HCT116 (cell line): ENCODE data around the gene NTHL1. TPM values are rescaled to one million over a fixed set of nuclear protein-coding genes. Genes with fewer than 3 reads are reported as not detected.

Experiments used
- ATAC-seq: fragments of 200-7000 bp; cut with Tn5 transposase; 2 replicates; pipeline ENCODE4 v1.9.1; 2020; ENCODE audit warnings: mild to moderate bottlenecking, moderate library complexity
- BruUV-seq: library from RNA; stranded (reverse); fragments of 400-500 nt; replicated peaks from 2 replicates; lab custom pipeline; 2021; lab: Mats Ljungman, UMichigan
- CTCF ChIA-PET: fragments of 300-600 bp; sonication (Branson Sonifier 250); formaldehyde crosslinking; loops from one replicate; lab custom pipeline; 2021; ENCODE audit warnings: antibody characterized with exemption; lab: Charles Lee
- POLR2A ChIA-PET: fragments of 300-600, 350-600 bp; sonication (Branson Sonifier 250); formaldehyde crosslinking; loops from one replicate; lab custom pipeline; 2021; ENCODE audit warnings: antibody characterized with exemption; lab: Charles Lee
- RAD21 ChIA-PET, 2 experiments: fragments of 300-600 bp; sonication (Branson Sonifier 250); formaldehyde crosslinking; loops; one replicate each; lab custom pipeline; 2023; ENCODE audit warnings: low total read pairs in 2 of 2; ENCODE audit not compliant: uncharacterized antibody in 2 of 2, unreplicated experiment in 2 of 2, low non-redundant PET in 1 of 2; lab: Charles Lee
- DNase-seq: peaks from one replicate; pipeline ENCODE4 v3.0.0-alpha.2; 2010; ENCODE audit warnings: low read depth, low spot score
- H2AFZ ChIP-seq: fragments of 200-600 bp; shearing (Covaris generic), sonication (generic); 2 replicates; pipeline ENCODE4 v1.6.1; 2017; ENCODE audit warnings: low read depth, mixed run types, mixed read lengths, antibody characterized with exemption, low read length; ENCODE audit not compliant: poor library complexity, severe bottlenecking
- H3K27ac ChIP-seq: 2 replicates; pipeline ENCODE4 v1.5.1; 2012; ENCODE audit warnings: low read depth, low read length
- H3K27me3 ChIP-seq: fragments of 200-600 bp; sonication (generic); 2 replicates; pipeline ENCODE4 v1.6.1; 2016; ENCODE audit warnings: mixed run types, low read length, mixed read lengths; ENCODE audit not compliant: insufficient read depth
- H3K36me3 ChIP-seq, 2 experiments: fragments of 200-500 bp in 1 of 2; fragments of 200-600 bp in 1 of 2; sonication (Bioruptor generic) in 1 of 2; sonication (generic) in 1 of 2; 2 replicates each; pipeline versions ENCODE4 v1.5.1 to v1.6.1; 2014 to 2016; ENCODE audit warnings: low read length in 2 of 2, inconsistent platforms in 1 of 2, mixed read lengths in 1 of 2, mixed run types in 1 of 2; ENCODE audit not compliant: insufficient read depth in 2 of 2, control insufficient read depth in 1 of 2
- H3K4me1 ChIP-seq, 2 experiments: fragments of 200-600 bp in 1 of 2; sonication (generic) in 1 of 2; 2 replicates each; pipeline versions ENCODE4 v1.5.1 to v1.6.1; 2012 to 2017; ENCODE audit warnings: low read length in 2 of 2, inconsistent platforms in 1 of 2, mild to moderate bottlenecking in 1 of 2, mixed read lengths in 1 of 2, mixed run types in 1 of 2, moderate library complexity in 1 of 2; ENCODE audit not compliant: insufficient read depth in 2 of 2, control insufficient read depth in 1 of 2
- H3K4me2 ChIP-seq: fragments of 200-600 bp; sonication (generic); 2 replicates; pipeline ENCODE4 v1.6.1; 2017; ENCODE audit warnings: mixed run types, low read length, mixed read lengths
- H3K4me3 ChIP-seq, 2 experiments: fragments of 200-600 bp in 1 of 2; sonication (generic) in 1 of 2; replicated peaks in 1 of 2; 2 replicates each; pipeline ENCODE4 v1.5.1; 2011 to 2016; ENCODE audit warnings: low read length in 2 of 2, control low read depth in 1 of 2, low read depth in 1 of 2, mild to moderate bottlenecking in 1 of 2, mixed read lengths in 1 of 2, mixed run types in 1 of 2
- H3K79me2 ChIP-seq: fragments of 200-600 bp; sonication (generic); 2 replicates; pipeline ENCODE4 v1.6.1; 2017; ENCODE audit warnings: mild to moderate bottlenecking, mixed run types, low read length, moderate library complexity, mixed read lengths; ENCODE audit not compliant: insufficient read depth
- H3K9ac ChIP-seq: fragments of 200-600 bp; sonication (generic); 2 replicates; pipeline ENCODE4 v1.6.1; 2016; ENCODE audit warnings: low read length, mixed read lengths
- H3K9me2 ChIP-seq: fragments of 200-600 bp; sonication (generic), shearing (Covaris generic); 2 replicates; pipeline ENCODE4 v1.6.1; 2017; ENCODE audit warnings: mixed run types, mild to moderate bottlenecking, moderate library complexity; ENCODE audit not compliant: insufficient read depth
- H3K9me3 ChIP-seq, 2 experiments: fragments of 200-500 bp in 1 of 2; fragments of 200-600 bp in 1 of 2; sonication (Bioruptor generic) in 1 of 2; sonication (generic) in 1 of 2; 2 replicates each; pipeline ENCODE4 v1.6.1; 2014 to 2017; ENCODE audit warnings: low read length in 2 of 2, mixed read lengths in 2 of 2, inconsistent platforms in 1 of 2, low read depth in 1 of 2, mild to moderate bottlenecking in 1 of 2, mixed run types in 1 of 2, moderate library complexity in 1 of 2; ENCODE audit not compliant: control insufficient read depth in 1 of 2, insufficient read depth in 1 of 2
- H4K20me1 ChIP-seq: fragments of 200-600 bp; sonication (generic), shearing (Covaris generic); 2 replicates; pipeline ENCODE4 v1.6.1; 2017; ENCODE audit warnings: mixed run types, mild to moderate bottlenecking, moderate library complexity; ENCODE audit not compliant: insufficient read depth
- ATF3 ChIP-seq: IDR thresholded peaks from 2 replicates; pipeline ENCODE4 v1.6.1; 2012
- CTCF ChIP-seq, 3 experiments: fragments of 200-600 bp in 1 of 3; sonication (generic) in 1 of 3; IDR thresholded peaks in 2 of 3; conservative IDR thresholded peaks in 1 of 3; 2 replicates each; pipeline ENCODE4 v1.5.1; 2012 to 2017; ENCODE audit warnings: low read depth in 2 of 3, low read length in 2 of 3, antibody characterized with exemption in 1 of 3, borderline replicate concordance in 1 of 3, control low read depth in 1 of 3, mild to moderate bottlenecking in 1 of 3, mixed read lengths in 1 of 3, mixed run types in 1 of 3, moderate library complexity in 1 of 3; ENCODE audit not compliant: insufficient read depth in 1 of 3
- ELF1 ChIP-seq: IDR thresholded peaks from 2 replicates; pipeline ENCODE4 v1.6.1; 2012; ENCODE audit warnings: low read depth, borderline replicate concordance
- EZH2 ChIP-seq: fragments of 200-600 bp; sonication (generic); IDR thresholded peaks from 2 replicates; pipeline ENCODE4 v1.6.1; 2017; ENCODE audit warnings: antibody characterized with exemption, mixed run types
- EZH2phosphoT487 ChIP-seq: fragments of 200-600 bp; IDR thresholded peaks from 2 replicates; pipeline ENCODE4 v1.6.1; 2018; ENCODE audit warnings: antibody characterized with exemption, borderline replicate concordance
- FOSL1 ChIP-seq: IDR thresholded peaks from 2 replicates; pipeline ENCODE4 v1.6.1; 2012; ENCODE audit warnings: low read depth
- POLR2AphosphoS5 ChIP-seq: IDR thresholded peaks from 2 replicates; pipeline ENCODE4 v1.6.1; 2011; ENCODE audit warnings: mild to moderate bottlenecking, low read depth, low read length, moderate library complexity
- REST ChIP-seq: IDR thresholded peaks from 2 replicates; pipeline ENCODE4 v1.6.1; 2012; ENCODE audit warnings: low read depth
- SP1 ChIP-seq: IDR thresholded peaks from 2 replicates; pipeline ENCODE4 v1.6.1; 2012; ENCODE audit warnings: low read depth
- intact Hi-C: fragments of 100-400 bp; cut with micrococcal nuclease; formaldehyde crosslinking; loops from 2 replicates; pipeline ENCODE4 v1.10.0; 2022
- total RNA-seq: library from RNA; stranded (reverse); gene quantifications from one replicate; pipeline ENCODE4 v1.2.1, GENCODE V29; 2021; ENCODE audit not compliant: unreplicated experiment

The NTHL1 gene
- total RNA-seq, 1 experiment from 2014 or later, result 40.1 TPM

- POLR2A ChIA-PET, result no interaction called here
- no TSS peak for BruUV-seq
- no peak for ATAC-seq
- H3K79me2 ChIP-seq, result no peaks in the 10 kb centered on the region
- TF ChIP-seq CTCF (IDR thresholded peaks at IDR 0.05 in 2 of 3, conservative IDR thresholded peaks at IDR 0.05 in 1 of 3; ENCODE audit: borderline replicate concordance in 1 of 3, insufficient read depth in 1 of 3, low read depth in 2 of 3, low read length in 2 of 3) (no peak), EZH2phosphoT487 (no peak)
- TF ChIP-seq, all 23 proteins: peak for 0
- Histone ChIP-seq H3K4me3 (no peak overlapping the region), H3K36me3 (peaks cover 6 to 10% of the 10 kb centered on the region in 2 experiments; a peak in 3 of 4 replicates), H3K9me3 (no peaks in the 10 kb centered on the region), H2AFZ (no peak overlapping the region), H3K27me3 (no peaks in the 10 kb centered on the region), H3K4me2 (no peak overlapping the region), H3K9me2 (no peaks in the 10 kb centered on the region), H4K20me1 (no peaks in the 10 kb centered on the region), H3K9ac (no peak overlapping the region), H3K4me1 (peaks cover 5 to 18% of the 10 kb centered on the region in 2 experiments), H3K27ac (no peak overlapping the region)
- intact Hi-C loops, result no loop called here
- DNase-seq, result no peak
- ChIA-PET CTCF (no interaction called here), RAD21 (no interaction called here)
Observed at GRCh38 chr16:2095918-2096582, 48.4 kb upstream of the NTHL1 start.

GRCh38 chr16:2095315-2095853 lies 47.8 kb upstream of the NTHL1 start:
- Histone ChIP-seq H2AFZ (no peak overlapping the region), H3K27me3 (no peaks in the 10 kb centered on the region), H3K9me2 (no peaks in the 10 kb centered on the region), H4K20me1 (no peaks in the 10 kb centered on the region), H3K9me3 (no peaks in the 10 kb centered on the region), H3K4me3 (no peak overlapping the region), H3K36me3 (peaks cover 6 to 10% of the 10 kb centered on the region in 2 experiments; a peak in 3 of 4 replicates), H3K27ac (no peak overlapping the region), H3K4me1 (peaks cover 8 to 24% of the 10 kb centered on the region in 2 experiments), H3K4me2 (no peak overlapping the region), H3K79me2 (no peaks in the 10 kb centered on the region), H3K9ac (no peak overlapping the region)
- ATAC-seq (no peak), DNase-seq (no peak)
- ChIA-PET RAD21 (no interaction called here), CTCF (no interaction called here), POLR2A (no interaction called here)
- intact Hi-C loops, result no loop called here
- no TSS peak for BruUV-seq
- TF ChIP-seq REST, result no peak
- TF ChIP-seq FOSL1, result no peak
- TF ChIP-seq CTCF (IDR thresholded peaks at IDR 0.05 in 2 of 3, conservative IDR thresholded peaks at IDR 0.05 in 1 of 3; ENCODE audit: borderline replicate concordance in 1 of 3, insufficient read depth in 1 of 3, low read depth in 2 of 3, low read length in 2 of 3), result no peak
- TF ChIP-seq ATF3, result no peak
- no peak for TF ChIP-seq POLR2AphosphoS5
- TF ChIP-seq SP1, result no peak
- TF ChIP-seq EZH2, result no peak
- no peak for TF ChIP-seq ELF1
